OCI-LY7 (cell line): ENCODE measurements around the gene GAMT.

Experiments used
- CTCF ChIP-seq: fragments of 200-600 bp; sonication (generic); conservative IDR thresholded peaks from 2 replicates; pipeline ENCODE4 v1.5.1; 2014; ENCODE audit warnings: mild to moderate bottlenecking, antibody characterized with exemption, low read length, moderate library complexity, mixed read lengths
- EZH2phosphoT487 ChIP-seq: fragments of 200-600 bp; sonication (generic); IDR thresholded peaks from 2 replicates; pipeline ENCODE4 v1.6.1; 2018; ENCODE audit warnings: low read depth, borderline replicate concordance, mild to moderate bottlenecking, mixed run types, antibody characterized with exemption, low read length, moderate library complexity, mixed read lengths

GRCh38 chr19:1423436-1424191 is 22.3 kb upstream of the GAMT start:
- no peak for TF ChIP-seq CTCF
- TF ChIP-seq EZH2phosphoT487, result no peak
